ENCODE data around the gene CLK2.
"Not testable (repeated sequence)": the region's sequence is repeated elsewhere in the genome, so short reads cannot be mapped to it uniquely, and the experiment has no call there.

The CLK2 gene

GRCh38 chr1:155256058-155256852, 17.0 kb downstream of the CLK2 start:
- no peaks in the 10 kb centered on the region for H3K9me3 ChIP-seq (ENCODE audit: control insufficient read depth, low read length)
- no peaks in the 10 kb centered on the region for H3K27me3 ChIP-seq (ENCODE audit: control insufficient read depth, insufficient read depth, low read length)
- H3K9ac ChIP-seq (ENCODE audit: low read length), result peak overlapping the region; percentile 88
- peaks cover 26% of the 10 kb centered on the region for H3K4me1 ChIP-seq (ENCODE audit: control insufficient read depth, insufficient read depth, low read length)
- peak overlapping the region; percentile 75 for H3K4me3 ChIP-seq (ENCODE audit: low read length)
- peaks cover 5% of the 10 kb centered on the region for H3K36me3 ChIP-seq (ENCODE audit: control insufficient read depth, insufficient read depth, low read length)

- Histone ChIP-seq H3K4me3 (ENCODE audit: low read length) (peak within 1 kb of the TSS; percentile 75), H3K9me3 (ENCODE audit: control insufficient read depth, low read length) (no peaks in the 10 kb centered on the region), H3K9ac (ENCODE audit: low read length) (peak within 1 kb of the TSS; percentile 88), H3K36me3 (ENCODE audit: control insufficient read depth, insufficient read depth, low read length) (peaks cover 5% of the 10 kb centered on the region), H3K27me3 (ENCODE audit: control insufficient read depth, insufficient read depth, low read length) (no peaks in the 10 kb centered on the region), H3K4me1 (ENCODE audit: control insufficient read depth, insufficient read depth, low read length) (peaks cover 28% of the 10 kb centered on the region)
These were observed 17.9 kb downstream of the CLK2 start, which contains the start of gene ENTREP3 for GRCh38 chr1:155255243-155256007. TSS of gene ENTREP3 (minus strand) at chr1:155255483. CDS start at chr1:155254877, 606 bp downstream.

- H3K9ac ChIP-seq (ENCODE audit: low read length), result peak overlapping the region; percentile 88
- H3K27me3 ChIP-seq (ENCODE audit: control insufficient read depth, insufficient read depth, low read length), result no peaks in the 10 kb centered on the region
- peaks cover 5% of the 10 kb centered on the region for H3K36me3 ChIP-seq (ENCODE audit: control insufficient read depth, insufficient read depth, low read length)
- H3K9me3 ChIP-seq (ENCODE audit: control insufficient read depth, low read length), result no peaks in the 10 kb centered on the region
- H3K4me3 ChIP-seq (ENCODE audit: low read length), result peak overlapping the region; percentile 75
- peaks cover 29% of the 10 kb centered on the region for H3K4me1 ChIP-seq (ENCODE audit: control insufficient read depth, insufficient read depth, low read length)
These were observed 18.5 kb downstream of the CLK2 start for GRCh38 chr1:155254714-155255242.

GRCh38 chr1:155254228-155254713, 19.0 kb downstream of the CLK2 start:
- H3K9me3 ChIP-seq (ENCODE audit: control insufficient read depth, low read length), result no peaks in the 10 kb centered on the region
- H3K4me3 ChIP-seq (ENCODE audit: low read length), result peak overlapping the region; percentile 75
- H3K36me3 ChIP-seq (ENCODE audit: control insufficient read depth, insufficient read depth, low read length), result peaks cover 5% of the 10 kb centered on the region
- H3K9ac ChIP-seq (ENCODE audit: low read length), result peak overlapping the region; percentile 88
- H3K4me1 ChIP-seq (ENCODE audit: control insufficient read depth, insufficient read depth, low read length), result peaks cover 29% of the 10 kb centered on the region
- H3K27me3 ChIP-seq (ENCODE audit: control insufficient read depth, insufficient read depth, low read length), result no peaks in the 10 kb centered on the region

GRCh38 chr1:155253797-155254196, 19.5 kb downstream of the CLK2 start:
- Histone ChIP-seq H3K9ac (ENCODE audit: low read length) (peak overlapping the region; percentile 88), H3K36me3 (ENCODE audit: control insufficient read depth, insufficient read depth, low read length) (peaks cover 5% of the 10 kb centered on the region), H3K9me3 (ENCODE audit: control insufficient read depth, low read length) (no peaks in the 10 kb centered on the region), H3K27me3 (ENCODE audit: control insufficient read depth, insufficient read depth, low read length) (no peaks in the 10 kb centered on the region), H3K4me3 (ENCODE audit: low read length) (peak overlapping the region; percentile 75), H3K4me1 (ENCODE audit: control insufficient read depth, insufficient read depth, low read length) (peaks cover 29% of the 10 kb centered on the region)

- H3K9ac ChIP-seq (ENCODE audit: low read length), result no peak overlapping the region
- H3K4me3 ChIP-seq (ENCODE audit: low read length), result no peak overlapping the region
- H3K27me3 ChIP-seq (ENCODE audit: control insufficient read depth, insufficient read depth, low read length), result no peaks in the 10 kb centered on the region
- no peaks in the 10 kb centered on the region for H3K9me3 ChIP-seq (ENCODE audit: control insufficient read depth, low read length)
- H3K4me1 ChIP-seq (ENCODE audit: control insufficient read depth, insufficient read depth, low read length), result peaks cover 29% of the 10 kb centered on the region
- peaks cover 5% of the 10 kb centered on the region for H3K36me3 ChIP-seq (ENCODE audit: control insufficient read depth, insufficient read depth, low read length)
These were observed 20.1 kb downstream of the CLK2 start for GRCh38 chr1:155253208-155253607.

GRCh38 chr1:155251566-155251965, 21.7 kb downstream of the CLK2 start:
- no peaks in the 10 kb centered on the region for H3K36me3 ChIP-seq (ENCODE audit: control insufficient read depth, insufficient read depth, low read length)
- H3K4me1 ChIP-seq (ENCODE audit: control insufficient read depth, insufficient read depth, low read length), result peaks cover 29% of the 10 kb centered on the region
- H3K9ac ChIP-seq (ENCODE audit: low read length), result no peak overlapping the region
- no peaks in the 10 kb centered on the region for H3K9me3 ChIP-seq (ENCODE audit: control insufficient read depth, low read length)
- no peak overlapping the region for H3K4me3 ChIP-seq (ENCODE audit: low read length)
- no peaks in the 10 kb centered on the region for H3K27me3 ChIP-seq (ENCODE audit: control insufficient read depth, insufficient read depth, low read length)

- Histone ChIP-seq H3K4me3 (ENCODE audit: low read length) (no peak overlapping the region), H3K36me3 (ENCODE audit: control insufficient read depth, insufficient read depth, low read length) (no peaks in the 10 kb centered on the region), H3K27me3 (ENCODE audit: control insufficient read depth, insufficient read depth, low read length) (no peaks in the 10 kb centered on the region), H3K9me3 (ENCODE audit: control insufficient read depth, low read length) (no peaks in the 10 kb centered on the region), H3K9ac (ENCODE audit: low read length) (peak overlapping the region; percentile 56), H3K4me1 (ENCODE audit: control insufficient read depth, insufficient read depth, low read length) (peaks cover 25% of the 10 kb centered on the region)
These were observed 22.5 kb downstream of the CLK2 start for GRCh38 chr1:155250633-155251449.

GRCh38 chr1:155250246-155250632, 23.1 kb downstream of the CLK2 start:
- Histone ChIP-seq H3K36me3 (ENCODE audit: control insufficient read depth, insufficient read depth, low read length) (no peaks in the 10 kb centered on the region), H3K9me3 (ENCODE audit: control insufficient read depth, low read length) (no peaks in the 10 kb centered on the region), H3K4me3 (ENCODE audit: low read length) (no peak overlapping the region), H3K27me3 (ENCODE audit: control insufficient read depth, insufficient read depth, low read length) (no peaks in the 10 kb centered on the region), H3K4me1 (ENCODE audit: control insufficient read depth, insufficient read depth, low read length) (peaks cover 21% of the 10 kb centered on the region), H3K9ac (ENCODE audit: low read length) (peak overlapping the region; percentile 56)

GRCh38 chr1:155247667-155248553, 25.4 kb downstream of the CLK2 start:
- no peaks in the 10 kb centered on the region for H3K36me3 ChIP-seq (ENCODE audit: control insufficient read depth, insufficient read depth, low read length)
- no peak overlapping the region for H3K9ac ChIP-seq (ENCODE audit: low read length)
- no peaks in the 10 kb centered on the region for H3K9me3 ChIP-seq (ENCODE audit: control insufficient read depth, low read length)
- peaks cover 20% of the 10 kb centered on the region for H3K4me1 ChIP-seq (ENCODE audit: control insufficient read depth, insufficient read depth, low read length)
- no peak overlapping the region for H3K4me3 ChIP-seq (ENCODE audit: low read length)
- no peaks in the 10 kb centered on the region for H3K27me3 ChIP-seq (ENCODE audit: control insufficient read depth, insufficient read depth, low read length)

- H3K9me3 ChIP-seq (ENCODE audit: control insufficient read depth, low read length); H3K27me3 ChIP-seq (ENCODE audit: control insufficient read depth, insufficient read depth, low read length); H3K36me3 ChIP-seq (ENCODE audit: control insufficient read depth, insufficient read depth, low read length); H3K9ac ChIP-seq (ENCODE audit: low read length); H3K4me3 ChIP-seq (ENCODE audit: low read length): not testable (repeated sequence)
- H3K4me1 ChIP-seq (ENCODE audit: control insufficient read depth, insufficient read depth, low read length), result peaks cover 26% of the 10 kb centered on the region
These were observed 26.5 kb downstream of the CLK2 start for GRCh38 chr1:155246796-155247195.

All from mucosa of stomach (tissue), 1 donor.